ENCODE results near the gene SLC5A6.
"Not testable (repeated sequence)": the region's sequence is repeated elsewhere in the genome, so short reads cannot be mapped to it uniquely, and the experiment has no call there.

Gene SLC5A6

DNA sequence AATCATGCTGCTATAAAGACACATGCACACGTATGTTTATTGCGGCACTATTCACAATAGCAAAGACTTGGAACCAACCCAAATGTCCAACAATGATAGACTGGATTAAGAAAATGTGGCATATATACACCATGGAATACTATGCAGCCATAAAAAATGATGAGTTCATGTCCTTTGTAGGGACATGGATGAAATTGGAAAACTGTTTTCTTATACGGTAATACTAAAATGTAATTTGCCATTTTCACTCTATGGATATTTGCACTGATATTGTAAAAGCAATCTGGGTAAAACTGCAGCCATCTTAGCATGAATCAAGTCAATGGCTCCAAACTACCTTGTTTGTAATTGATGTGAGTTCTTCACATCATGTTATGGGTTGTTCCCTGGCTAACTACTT, 16.3 kb downstream of the SLC5A6 start:
- not testable (repeated sequence) for H3K27ac ChIP-seq (ENCODE audit: low read depth, low read length, poor library complexity, severe bottlenecking); H3K9me2 ChIP-seq (ENCODE audit: low read depth, low read length); H4K20me1 ChIP-seq (ENCODE audit: insufficient read depth, low read length); H3K4me2 ChIP-seq (ENCODE audit: low read length); H3K79me2 ChIP-seq (ENCODE audit: insufficient read depth, low read length); H3K9me3 ChIP-seq (ENCODE audit: low read length); H2AFZ ChIP-seq (ENCODE audit: low read length); H3K4me3 ChIP-seq (ENCODE audit: low read depth, low read length, poor library complexity, severe bottlenecking); H3F3A ChIP-seq (ENCODE audit: insufficient read depth, low read length); H3K27me3 ChIP-seq (ENCODE audit: insufficient read depth, low read length); H3K4me1 ChIP-seq (ENCODE audit: insufficient read depth, low read length, severe bottlenecking); H3K9ac ChIP-seq (ENCODE audit: low read length)
- H3K36me3 ChIP-seq (ENCODE audit: insufficient read depth, low read length) = peaks cover 13% of the 10 kb centered on the region

DNA sequence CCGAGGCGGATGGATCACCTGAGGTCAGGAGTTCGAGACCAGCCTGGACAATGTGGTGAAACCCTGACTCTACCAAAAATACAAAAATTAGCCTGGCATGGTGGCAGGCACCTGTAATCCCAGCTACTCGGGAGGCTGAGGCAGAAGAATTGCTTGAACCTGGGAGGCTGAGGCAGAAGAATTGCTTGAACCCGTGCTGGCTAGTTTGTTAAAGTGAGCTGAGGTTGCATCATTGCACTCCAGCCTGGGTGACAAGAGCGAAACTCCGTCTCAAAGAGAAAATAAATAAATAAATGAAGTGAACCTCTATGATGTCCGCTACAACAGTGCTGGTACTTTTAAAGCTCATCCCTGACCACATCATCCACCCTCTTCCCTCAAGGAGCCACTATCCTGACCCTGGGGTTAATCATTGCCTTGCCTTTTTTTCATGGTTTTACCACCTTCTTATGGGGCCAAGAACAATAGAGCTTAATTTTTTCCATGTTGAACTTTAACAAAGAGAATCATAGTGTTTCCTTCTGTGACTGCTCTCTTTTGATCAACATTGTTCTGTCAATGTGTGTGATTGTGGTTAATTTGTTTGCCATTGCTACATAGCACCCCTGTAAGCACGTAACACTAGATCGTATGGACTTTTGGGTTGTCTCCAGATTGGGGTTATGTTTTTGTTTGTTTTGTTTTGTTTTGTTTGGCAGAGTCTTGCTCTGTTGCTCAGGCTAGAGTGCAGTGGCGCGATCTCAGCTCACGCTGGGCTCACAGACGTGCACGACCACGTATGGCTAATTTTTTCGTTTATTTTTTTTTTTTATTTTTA, 17.3 kb downstream of the SLC5A6 start:
- no peak for TF ChIP-seq EZH2 (IDR thresholded peaks at IDR 0.05; ENCODE audit: borderline replicate concordance, low read length)
- TF ChIP-seq, protein P1, sequence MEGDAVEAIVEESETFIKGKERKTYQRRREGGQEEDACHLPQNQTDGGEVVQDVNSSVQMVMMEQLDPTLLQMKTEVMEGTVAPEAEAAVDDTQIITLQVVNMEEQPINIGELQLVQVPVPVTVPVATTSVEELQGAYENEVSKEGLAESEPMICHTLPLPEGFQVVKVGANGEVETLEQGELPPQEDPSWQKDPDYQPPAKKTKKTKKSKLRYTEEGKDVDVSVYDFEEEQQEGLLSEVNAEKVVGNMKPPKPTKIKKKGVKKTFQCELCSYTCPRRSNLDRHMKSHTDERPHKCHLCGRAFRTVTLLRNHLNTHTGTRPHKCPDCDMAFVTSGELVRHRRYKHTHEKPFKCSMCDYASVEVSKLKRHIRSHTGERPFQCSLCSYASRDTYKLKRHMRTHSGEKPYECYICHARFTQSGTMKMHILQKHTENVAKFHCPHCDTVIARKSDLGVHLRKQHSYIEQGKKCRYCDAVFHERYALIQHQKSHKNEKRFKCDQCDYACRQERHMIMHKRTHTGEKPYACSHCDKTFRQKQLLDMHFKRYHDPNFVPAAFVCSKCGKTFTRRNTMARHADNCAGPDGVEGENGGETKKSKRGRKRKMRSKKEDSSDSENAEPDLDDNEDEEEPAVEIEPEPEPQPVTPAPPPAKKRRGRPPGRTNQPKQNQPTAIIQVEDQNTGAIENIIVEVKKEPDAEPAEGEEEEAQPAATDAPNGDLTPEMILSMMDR (IDR thresholded peaks at IDR 0.05; ENCODE audit: low read length) = no peak
- peaks cover 6% of the 10 kb centered on the region for H3K36me3 ChIP-seq (ENCODE audit: insufficient read depth, low read length)
- H3K9ac ChIP-seq (ENCODE audit: low read length) = no peak overlapping the region
- no peak overlapping the region for H3K27ac ChIP-seq (ENCODE audit: low read depth, low read length, poor library complexity, severe bottlenecking)
- no peak overlapping the region for H3K4me3 ChIP-seq (ENCODE audit: low read depth, low read length, poor library complexity, severe bottlenecking)
- H3K79me2 ChIP-seq (ENCODE audit: insufficient read depth, low read length) = no peaks in the 10 kb centered on the region
- H3K9me2 ChIP-seq (ENCODE audit: low read depth, low read length) = no peaks in the 10 kb centered on the region
- H3K4me2 ChIP-seq (ENCODE audit: low read length) = no peak overlapping the region
- peaks cover 5% of the 10 kb centered on the region for H3K4me1 ChIP-seq (ENCODE audit: insufficient read depth, low read length, severe bottlenecking)
- no peak overlapping the region for H2AFZ ChIP-seq (ENCODE audit: low read length)
- no peaks in the 10 kb centered on the region for H3K9me3 ChIP-seq (ENCODE audit: low read length)
- H3F3A ChIP-seq (ENCODE audit: insufficient read depth, low read length) = no peaks in the 10 kb centered on the region
- no peaks in the 10 kb centered on the region for H4K20me1 ChIP-seq (ENCODE audit: insufficient read depth, low read length)
- no peaks in the 10 kb centered on the region for H3K27me3 ChIP-seq (ENCODE audit: insufficient read depth, low read length)

DNA sequence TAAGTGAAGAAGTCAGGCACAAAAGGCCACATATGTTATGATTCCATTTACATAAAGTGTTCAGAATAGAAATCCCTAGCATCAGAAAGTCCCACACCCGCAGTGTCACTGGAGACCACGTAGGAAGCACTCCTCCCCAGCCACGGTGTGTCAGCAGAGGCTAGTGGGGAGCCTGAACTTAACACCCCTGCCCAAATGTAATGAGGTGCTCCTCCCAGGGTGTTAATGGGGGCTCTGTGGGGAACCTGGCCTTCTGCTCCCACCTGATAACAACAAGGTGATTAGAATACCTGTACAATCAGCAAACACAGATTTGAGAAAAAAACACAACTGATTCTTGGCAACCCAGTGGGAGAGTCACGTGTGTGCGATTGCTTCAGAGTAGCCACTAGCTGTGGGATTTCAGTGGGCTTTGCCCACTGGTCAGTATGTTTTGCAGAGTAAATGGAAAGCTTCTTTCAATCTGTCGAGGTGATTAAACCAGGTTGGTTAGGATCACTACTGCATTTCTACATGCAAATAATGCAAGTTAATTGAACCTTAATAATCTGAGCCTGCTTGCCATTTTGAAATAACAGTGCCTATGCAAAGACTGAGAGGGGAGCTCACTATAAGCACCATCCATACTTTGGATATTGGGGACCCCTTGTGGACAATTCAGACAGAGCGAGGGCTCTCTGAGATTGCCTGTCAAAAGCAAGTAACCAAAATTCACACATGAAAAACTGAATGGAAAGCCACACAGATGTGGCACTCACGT, 20.8 kb downstream of the SLC5A6 start:
- H4K20me1 ChIP-seq (ENCODE audit: insufficient read depth, low read length) = no peaks in the 10 kb centered on the region
- H3K4me2 ChIP-seq (ENCODE audit: low read length) = no peak overlapping the region
- H3F3A ChIP-seq (ENCODE audit: insufficient read depth, low read length) = no peaks in the 10 kb centered on the region
- H2AFZ ChIP-seq (ENCODE audit: low read length) = no peak overlapping the region
- H3K27ac ChIP-seq (ENCODE audit: low read depth, low read length, poor library complexity, severe bottlenecking) = no peak overlapping the region
- no peaks in the 10 kb centered on the region for H3K9me2 ChIP-seq (ENCODE audit: low read depth, low read length)
- H3K4me1 ChIP-seq (ENCODE audit: insufficient read depth, low read length, severe bottlenecking) = peaks cover 5% of the 10 kb centered on the region
- no peak overlapping the region for H3K9ac ChIP-seq (ENCODE audit: low read length)
- TF ChIP-seq, protein P1 (IDR thresholded peaks at IDR 0.05; ENCODE audit: low read length) = peak; percentile 64
- no peak for TF ChIP-seq EZH2 (IDR thresholded peaks at IDR 0.05; ENCODE audit: borderline replicate concordance, low read length)
- no peaks in the 10 kb centered on the region for H3K79me2 ChIP-seq (ENCODE audit: insufficient read depth, low read length)
- H3K9me3 ChIP-seq (ENCODE audit: low read length) = no peaks in the 10 kb centered on the region
- H3K4me3 ChIP-seq (ENCODE audit: low read depth, low read length, poor library complexity, severe bottlenecking) = no peak overlapping the region
- H3K27me3 ChIP-seq (ENCODE audit: insufficient read depth, low read length) = no peaks in the 10 kb centered on the region
- no peaks in the 10 kb centered on the region; the same call in 1 of the 2 replicates for H3K36me3 ChIP-seq (ENCODE audit: insufficient read depth, low read length)
